ENCODE results near the gene WDR35. TPM values are rescaled to one million over a fixed set of nuclear protein-coding genes. Genes with fewer than 3 reads are reported as not detected.

The WDR35 gene
- total RNA-seq, 1 donor: 21.0 TPM

GRCh38 chr2:20019747-20020146 is 29.8 kb upstream of the WDR35 start:
- H3K4me3 ChIP-seq (ENCODE audit: low read depth, low read length): no peak overlapping the region
- TF ChIP-seq CTCF (IDR thresholded peaks at IDR 0.05; ENCODE audit: insufficient read depth, low read length): no peak
- DNase-seq (ENCODE audit: low read depth): no peak

- TF ChIP-seq CTCF (IDR thresholded peaks at IDR 0.05; ENCODE audit: insufficient read depth, low read length): no peak
- no peak overlapping the region for H3K4me3 ChIP-seq (ENCODE audit: low read depth, low read length)
- no peak for DNase-seq (ENCODE audit: low read depth)
Observed at GRCh38 chr2:20018601-20019152, 28.8 kb upstream of the WDR35 start.

GRCh38 chr2:20016346-20016745 is 26.4 kb upstream of the WDR35 start:
- no peak overlapping the region for H3K4me3 ChIP-seq (ENCODE audit: low read depth, low read length)
- no peak for DNase-seq (ENCODE audit: low read depth)
- TF ChIP-seq CTCF (IDR thresholded peaks at IDR 0.05; ENCODE audit: insufficient read depth, low read length): no peak

- peak; percentile 78 for DNase-seq (ENCODE audit: low read depth)
- TF ChIP-seq CTCF (IDR thresholded peaks at IDR 0.05; ENCODE audit: insufficient read depth, low read length): peak; percentile 60
Observed at GRCh38 chr2:20015482-20016083, 25.7 kb upstream of the WDR35 start.

GRCh38 chr2:20013126-20013849 is 23.4 kb upstream of the WDR35 start:
- no peak for TF ChIP-seq CTCF (IDR thresholded peaks at IDR 0.05; ENCODE audit: insufficient read depth, low read length)
- H3K4me3 ChIP-seq (ENCODE audit: low read depth, low read length): no peak overlapping the region

More at GRCh38 chr2:20015482-20016083, 25.7 kb upstream of the WDR35 start:
- H3K4me3 ChIP-seq (ENCODE audit: low read depth, low read length): no peak overlapping the region

GRCh38 chr2:20012282-20013125 is 22.6 kb upstream of the WDR35 start, which contains the start of gene MATN3:
Gene MATN3 (minus strand): TSS chr2:20012668. CDS start chr2:20012631, 37 bp downstream.
- peak within 1 kb of the TSS; percentile 61 for H3K4me3 ChIP-seq (ENCODE audit: low read depth, low read length)
- DNase-seq (ENCODE audit: low read depth): peak; percentile 35
- TF ChIP-seq CTCF (IDR thresholded peaks at IDR 0.05; ENCODE audit: insufficient read depth, low read length): no peak

More at GRCh38 chr2:20013126-20013849, 23.4 kb upstream of the WDR35 start:
- no peak for DNase-seq (ENCODE audit: low read depth)

Measured in fibroblast of the aortic adventitia (primary cell).